ENCODE measurements around the gene SOCS2. TPM values are rescaled to one million over a fixed set of nuclear protein-coding genes. Genes with fewer than 3 reads are reported as not detected.

Gene SOCS2
- total RNA-seq, 1 experiment from 2014 or later, result 57.2 TPM

- Histone ChIP-seq H2BK120ac (ENCODE audit: low read depth, low read length, poor library complexity, severe bottlenecking) (no peak overlapping the region), H2BK15ac (ENCODE audit: low read depth, low read length) (no peak overlapping the region), H3K18ac (ENCODE audit: insufficient read length, low read depth, low read length) (no peak overlapping the region), H3K9me3 (ENCODE audit: control insufficient read depth, low read depth, low read length) (no peaks in the 10 kb centered on the region), H2AFZ (ENCODE audit: low read length) (no peak overlapping the region), H3K4me1 (ENCODE audit: insufficient read depth, low read length) (peaks cover 4% of the 10 kb centered on the region; the same call in 1 of the 2 replicates), H4K91ac (ENCODE audit: insufficient read length, low read depth, low read length) (no peak overlapping the region), H3K23me2 (ENCODE audit: insufficient read length, low read depth, low read length, poor library complexity, severe bottlenecking) (peaks cover 5% of the 10 kb centered on the region), H4K5ac (ENCODE audit: insufficient read length, low read depth, low read length) (no peak overlapping the region), H2BK12ac (ENCODE audit: insufficient read length, low read depth, low read length) (no peak overlapping the region), H4K20me1 (ENCODE audit: control insufficient read depth, insufficient read depth, insufficient read length) (no peaks in the 10 kb centered on the region), H3K27ac (ENCODE audit: insufficient read length, low read depth, low read length) (no peak overlapping the region), H3K27me3 (ENCODE audit: insufficient read depth, low read length) (no peaks in the 10 kb centered on the region), H3K9ac (ENCODE audit: extremely low read depth, insufficient read length, low read length) (no peak overlapping the region), H3T11ph (ENCODE audit: low read length) (no peak overlapping the region), H3K79me2 (ENCODE audit: insufficient read depth, low read length) (no peaks in the 10 kb centered on the region), H3K23ac (ENCODE audit: insufficient read length, low read depth, low read length) (no peak overlapping the region), H3K4ac (ENCODE audit: low read depth, low read length) (no peak overlapping the region), H3K4me2 (ENCODE audit: insufficient read depth, insufficient read length, low read length) (no peak overlapping the region), H3K56ac (ENCODE audit: insufficient read length, low read depth, low read length) (no peak overlapping the region), H2AK5ac (ENCODE audit: insufficient read length, low read length) (no peak overlapping the region), H3K79me1 (ENCODE audit: insufficient read depth, low read depth, low read length, poor library complexity, severe bottlenecking) (no peaks in the 10 kb centered on the region), H2BK20ac (ENCODE audit: low read depth, low read length, poor library complexity, severe bottlenecking) (no peak overlapping the region), H3K14ac (ENCODE audit: insufficient read depth, low read length) (no peak overlapping the region), H2BK5ac (ENCODE audit: insufficient read length, low read length) (no peak overlapping the region), H4K8ac (replicated peaks; ENCODE audit: insufficient read length, low read depth, low read length) (no peak overlapping the region)
- Mint-ChIP-seq H3K4me1 (peaks cover 49 to 54% of the 10 kb centered on the region in 2 experiments), H3K27me3 (ENCODE audit: low read depth) (peaks cover 7% of the 10 kb centered on the region), H3K9me3 (no peaks in the 10 kb centered on the region), H3K36me3 (ENCODE audit: insufficient read depth in 1 of 3, low read depth in 3 of 3) (no peaks in the 10 kb centered on the region; a peak in 1 of 7 replicates), H3K27ac (peak overlapping the region in 1 of 3 experiments; percentile 82; a peak in 1 of 7 replicates), H3K4me3 (no peak overlapping the region)
- TF ChIP-seq CTCF (conservative IDR thresholded peaks at IDR 0.05), result no peak
- WGBS (ENCODE audit: extremely low coverage, insufficient read length, low lambda C conversion rate), result no CpG with 5 or more reads among the region's 5 CpGs
- no peak for DNase-seq
Measured at GRCh38 chr12:93587611-93588010, 15.1 kb downstream of the SOCS2 start.

All from H9 (cell line).